HEK293 (cell line): Measurements from ENCODE around the gene ATP5MC3.

Source experiments
- TRIM28 ChIP-seq: IDR thresholded peaks from 2 replicates; pipeline ENCODE4 v1.6.1; 2011; ENCODE audit warnings: low read length, control low read depth, borderline replicate concordance
- ZNF404 ChIP-seq: fragments of 450-650 bp; formaldehyde crosslinking; IDR thresholded peaks from 2 replicates; pipeline ENCODE4 v1.5.1; 2017; ENCODE audit warnings: missing biosample characterization, missing genetic modification characterization
- ZNF791 ChIP-seq: fragments of 450-650 bp; formaldehyde crosslinking; IDR thresholded peaks from 2 replicates; pipeline ENCODE4 v1.5.1; 2016; ENCODE audit warnings: missing biosample characterization, missing genetic modification characterization
- TF ChIP-seq, protein P1 (sequence below): fragments of 450-650 bp; formaldehyde crosslinking; IDR thresholded peaks from 2 replicates; pipeline ENCODE4 v1.5.1; 2016; ENCODE audit warnings: missing biosample characterization, missing genetic modification characterization

DNA sequence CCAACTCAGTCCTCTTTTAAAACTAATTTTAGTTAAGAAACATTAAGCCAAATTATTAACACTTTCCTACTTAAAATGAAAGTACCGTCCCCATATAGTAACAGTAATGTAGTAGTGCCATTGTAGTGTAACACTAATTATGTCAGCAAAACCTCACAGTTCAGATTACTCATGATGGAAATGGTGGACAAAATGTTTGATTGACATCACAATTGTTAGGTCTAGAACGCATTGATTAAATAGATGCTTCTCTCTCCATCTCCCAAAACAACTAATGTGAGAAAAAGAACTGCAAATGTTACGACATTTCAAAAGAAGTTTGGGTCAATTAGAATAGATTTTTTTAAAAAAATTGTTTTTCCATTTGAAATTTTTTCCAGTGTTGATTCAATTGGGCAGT is 12.3 kb downstream of the ATP5MC3 start:
- TF ChIP-seq TRIM28 = no peak
- no peak for TF ChIP-seq ZNF404
- TF ChIP-seq ZNF791 (tag by site-specific recombination) = no peak
- TF ChIP-seq, protein P1, sequence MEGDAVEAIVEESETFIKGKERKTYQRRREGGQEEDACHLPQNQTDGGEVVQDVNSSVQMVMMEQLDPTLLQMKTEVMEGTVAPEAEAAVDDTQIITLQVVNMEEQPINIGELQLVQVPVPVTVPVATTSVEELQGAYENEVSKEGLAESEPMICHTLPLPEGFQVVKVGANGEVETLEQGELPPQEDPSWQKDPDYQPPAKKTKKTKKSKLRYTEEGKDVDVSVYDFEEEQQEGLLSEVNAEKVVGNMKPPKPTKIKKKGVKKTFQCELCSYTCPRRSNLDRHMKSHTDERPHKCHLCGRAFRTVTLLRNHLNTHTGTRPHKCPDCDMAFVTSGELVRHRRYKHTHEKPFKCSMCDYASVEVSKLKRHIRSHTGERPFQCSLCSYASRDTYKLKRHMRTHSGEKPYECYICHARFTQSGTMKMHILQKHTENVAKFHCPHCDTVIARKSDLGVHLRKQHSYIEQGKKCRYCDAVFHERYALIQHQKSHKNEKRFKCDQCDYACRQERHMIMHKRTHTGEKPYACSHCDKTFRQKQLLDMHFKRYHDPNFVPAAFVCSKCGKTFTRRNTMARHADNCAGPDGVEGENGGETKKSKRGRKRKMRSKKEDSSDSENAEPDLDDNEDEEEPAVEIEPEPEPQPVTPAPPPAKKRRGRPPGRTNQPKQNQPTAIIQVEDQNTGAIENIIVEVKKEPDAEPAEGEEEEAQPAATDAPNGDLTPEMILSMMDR (tag by site-specific recombination) = no peak
